HCT116 (cell line): ENCODE measurements around the gene TMEM187. TPM values are rescaled to one million over a fixed set of nuclear protein-coding genes. Genes with fewer than 3 reads are reported as not detected.

Experiments used
- ATF3 ChIP-seq: IDR thresholded peaks from 2 replicates; pipeline ENCODE4 v1.6.1; 2012
- CTCF ChIP-seq, 3 experiments: fragments of 200-600 bp in 1 of 3; sonication (generic) in 1 of 3; IDR thresholded peaks in 2 of 3; conservative IDR thresholded peaks in 1 of 3; 2 replicates each; pipeline ENCODE4 v1.5.1; 2012 to 2017; ENCODE audit warnings: low read depth in 2 of 3, low read length in 2 of 3, antibody characterized with exemption in 1 of 3, borderline replicate concordance in 1 of 3, control low read depth in 1 of 3, mild to moderate bottlenecking in 1 of 3, mixed read lengths in 1 of 3, mixed run types in 1 of 3, moderate library complexity in 1 of 3; ENCODE audit not compliant: insufficient read depth in 1 of 3
- EZH2 ChIP-seq: fragments of 200-600 bp; sonication (generic); IDR thresholded peaks from 2 replicates; pipeline ENCODE4 v1.6.1; 2017; ENCODE audit warnings: antibody characterized with exemption, mixed run types
- EZH2phosphoT487 ChIP-seq: fragments of 200-600 bp; IDR thresholded peaks from 2 replicates; pipeline ENCODE4 v1.6.1; 2018; ENCODE audit warnings: antibody characterized with exemption, borderline replicate concordance
- POLR2A ChIP-seq: IDR thresholded peaks from 2 replicates; pipeline ENCODE4 v1.7.0; 2011; ENCODE audit warnings: borderline replicate concordance; ENCODE audit not compliant: insufficient read depth, insufficient read length; ENCODE audit errors: extremely low read depth
- POLR2AphosphoS5 ChIP-seq: IDR thresholded peaks from 2 replicates; pipeline ENCODE4 v1.6.1; 2011; ENCODE audit warnings: mild to moderate bottlenecking, low read depth, low read length, moderate library complexity
- RAD21 ChIP-seq: IDR thresholded peaks from 2 replicates; pipeline ENCODE4 v1.6.1; 2012; ENCODE audit warnings: low read depth, mild to moderate bottlenecking
- SIN3A ChIP-seq: IDR thresholded peaks from 2 replicates; pipeline ENCODE4 v1.6.1; 2012; ENCODE audit warnings: low read depth
- TCF7L2 ChIP-seq: IDR thresholded peaks from 2 replicates; pipeline ENCODE4 v1.7.0; 2011; ENCODE audit warnings: borderline replicate concordance, inconsistent platforms; ENCODE audit not compliant: insufficient read depth, insufficient read length; ENCODE audit errors: extremely low read depth
- ZBTB33 ChIP-seq: IDR thresholded peaks from 2 replicates; pipeline ENCODE4 v1.6.1; 2011; ENCODE audit warnings: mild to moderate bottlenecking, low read length, moderate library complexity; ENCODE audit not compliant: insufficient replicate concordance; ENCODE audit errors: extremely low read depth
- total RNA-seq: library from RNA; stranded (reverse); gene quantifications from one replicate; pipeline ENCODE4 v1.2.1, GENCODE V29; 2021; ENCODE audit not compliant: unreplicated experiment

TMEM187 gene
- total RNA-seq, 1 experiment from 2014 or later, result 12.6 TPM

- no peak for TF ChIP-seq ZBTB33
- TF ChIP-seq POLR2A, result no peak
- no peak for TF ChIP-seq SIN3A
- TF ChIP-seq EZH2, result no peak
- no peak for TF ChIP-seq POLR2AphosphoS5
- TF ChIP-seq ATF3, result no peak
- TF ChIP-seq RAD21, result no peak
- no peak for TF ChIP-seq TCF7L2
- TF ChIP-seq EZH2phosphoT487, result no peak
- no peak for TF ChIP-seq CTCF (IDR thresholded peaks at IDR 0.05 in 2 of 3, conservative IDR thresholded peaks at IDR 0.05 in 1 of 3; ENCODE audit: borderline replicate concordance in 1 of 3, insufficient read depth in 1 of 3, low read depth in 2 of 3, low read length in 2 of 3)
- TF ChIP-seq, all 23 proteins: peak for 0
Observed at GRCh38 chrX:154010330-154011087, 38.0 kb downstream of the TMEM187 start (continued).
